LNCAP (cell line): ENCODE results near the gene EPHA6.
A peak's percentile ranks its signal among the peaks of the same experiment; 100 is the strongest.

Experiments used
- TF ChIP-seq, protein P1 (sequence below): fragments of 450-650 bp; IDR thresholded peaks from 2 replicates; pipeline ENCODE4 v1.5.1; 2017; ENCODE audit warnings: mild to moderate bottlenecking

Gene EPHA6

DNA sequence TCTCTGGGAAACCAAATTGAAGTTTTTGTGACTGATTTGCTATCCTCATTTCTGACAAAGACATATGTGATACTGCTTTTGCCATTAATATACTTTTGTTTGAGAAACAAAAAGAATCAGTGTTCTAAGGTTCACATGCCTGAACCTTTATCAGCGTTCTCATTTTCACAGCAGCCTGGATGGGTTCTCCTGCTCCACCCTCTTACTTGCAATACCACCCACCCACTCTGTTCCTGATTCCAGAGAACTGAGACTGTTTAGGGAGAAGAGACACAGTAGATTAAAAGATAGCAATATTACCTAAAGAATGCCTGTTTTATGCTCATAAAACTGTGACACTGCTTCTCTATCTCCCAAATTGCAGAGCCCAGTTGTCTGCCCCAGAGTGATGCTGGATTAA lies 924.4 kb downstream of the EPHA6 start:
- TF ChIP-seq, protein P1, sequence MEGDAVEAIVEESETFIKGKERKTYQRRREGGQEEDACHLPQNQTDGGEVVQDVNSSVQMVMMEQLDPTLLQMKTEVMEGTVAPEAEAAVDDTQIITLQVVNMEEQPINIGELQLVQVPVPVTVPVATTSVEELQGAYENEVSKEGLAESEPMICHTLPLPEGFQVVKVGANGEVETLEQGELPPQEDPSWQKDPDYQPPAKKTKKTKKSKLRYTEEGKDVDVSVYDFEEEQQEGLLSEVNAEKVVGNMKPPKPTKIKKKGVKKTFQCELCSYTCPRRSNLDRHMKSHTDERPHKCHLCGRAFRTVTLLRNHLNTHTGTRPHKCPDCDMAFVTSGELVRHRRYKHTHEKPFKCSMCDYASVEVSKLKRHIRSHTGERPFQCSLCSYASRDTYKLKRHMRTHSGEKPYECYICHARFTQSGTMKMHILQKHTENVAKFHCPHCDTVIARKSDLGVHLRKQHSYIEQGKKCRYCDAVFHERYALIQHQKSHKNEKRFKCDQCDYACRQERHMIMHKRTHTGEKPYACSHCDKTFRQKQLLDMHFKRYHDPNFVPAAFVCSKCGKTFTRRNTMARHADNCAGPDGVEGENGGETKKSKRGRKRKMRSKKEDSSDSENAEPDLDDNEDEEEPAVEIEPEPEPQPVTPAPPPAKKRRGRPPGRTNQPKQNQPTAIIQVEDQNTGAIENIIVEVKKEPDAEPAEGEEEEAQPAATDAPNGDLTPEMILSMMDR, result no peak

DNA sequence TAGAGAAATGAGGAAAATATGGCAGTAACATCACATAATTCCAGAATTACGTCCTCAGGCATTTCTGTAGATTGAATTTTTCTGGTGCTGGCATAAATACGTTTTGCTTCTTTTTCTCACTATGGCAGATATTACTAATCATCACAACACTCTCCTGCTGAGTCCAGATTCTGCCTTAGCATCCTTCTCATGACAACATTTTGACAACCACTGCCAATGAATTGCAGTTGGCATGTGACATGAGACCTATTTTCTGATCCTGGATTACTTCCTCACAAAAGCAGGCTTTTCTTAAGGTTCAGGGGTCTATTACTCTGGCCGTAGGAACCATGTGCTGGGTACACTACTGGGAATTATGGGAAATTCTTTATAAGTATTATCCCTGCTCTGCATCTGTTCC lies 927.6 kb downstream of the EPHA6 start:
- TF ChIP-seq, protein P1, result no peak

DNA sequence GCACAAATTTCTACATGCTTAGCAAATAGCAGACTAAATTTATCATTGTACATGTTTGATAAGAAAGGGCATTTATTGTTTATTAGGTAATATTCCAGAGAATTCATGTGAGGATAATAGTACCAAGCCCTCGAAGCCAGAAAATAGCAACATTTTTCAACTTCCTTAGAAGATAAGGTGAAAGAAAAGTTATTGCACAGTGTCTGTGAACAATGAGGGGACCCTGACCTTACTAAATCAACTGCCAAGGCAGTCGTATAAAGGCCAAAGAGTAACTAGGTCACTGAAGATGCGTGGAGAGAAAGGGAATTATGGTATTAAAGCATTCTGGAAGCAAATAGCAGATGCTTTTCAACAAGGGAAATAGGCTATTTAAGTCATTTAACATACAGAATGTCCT lies 929.9 kb downstream of the EPHA6 start:
- TF ChIP-seq, protein P1, result no peak

DNA sequence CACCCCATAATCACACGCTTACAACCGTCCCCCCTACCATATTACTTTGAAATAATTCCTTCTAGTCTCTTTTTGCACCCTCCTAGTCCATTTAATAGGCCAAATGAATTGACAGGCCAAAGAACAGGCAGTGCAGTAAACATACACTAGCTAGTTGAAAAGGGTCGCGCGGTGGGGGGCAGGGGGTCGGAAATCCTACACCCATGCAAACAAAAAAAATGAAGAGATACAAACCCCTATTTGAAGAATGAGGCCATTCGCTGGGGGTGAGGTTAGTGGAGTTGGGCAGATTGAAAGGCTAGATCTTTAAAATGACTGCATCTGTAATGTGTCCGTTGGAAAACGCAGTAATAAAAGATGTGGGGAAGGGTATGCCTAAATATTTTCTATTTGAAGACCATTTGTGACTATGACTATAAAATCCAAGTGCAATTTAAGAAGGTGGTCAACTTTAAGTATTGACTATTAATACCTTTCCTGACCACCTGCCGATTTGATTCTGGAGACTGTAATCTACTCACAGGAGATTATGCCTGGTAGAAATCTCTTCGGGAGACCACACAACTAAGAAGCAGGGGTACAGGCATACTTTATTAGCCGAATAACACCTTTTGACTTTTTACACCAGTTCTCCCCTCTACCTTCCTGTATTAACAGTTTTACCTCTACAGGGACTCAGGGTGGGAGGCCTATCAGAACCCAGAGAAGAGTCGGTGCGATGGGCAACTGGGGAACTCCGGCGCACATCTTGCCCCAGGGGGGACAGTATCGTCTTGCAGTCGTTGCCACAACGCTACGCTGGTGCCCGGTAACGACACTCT lies 949.4 kb downstream of the EPHA6 start:
- TF ChIP-seq, protein P1, result no peak

DNA sequence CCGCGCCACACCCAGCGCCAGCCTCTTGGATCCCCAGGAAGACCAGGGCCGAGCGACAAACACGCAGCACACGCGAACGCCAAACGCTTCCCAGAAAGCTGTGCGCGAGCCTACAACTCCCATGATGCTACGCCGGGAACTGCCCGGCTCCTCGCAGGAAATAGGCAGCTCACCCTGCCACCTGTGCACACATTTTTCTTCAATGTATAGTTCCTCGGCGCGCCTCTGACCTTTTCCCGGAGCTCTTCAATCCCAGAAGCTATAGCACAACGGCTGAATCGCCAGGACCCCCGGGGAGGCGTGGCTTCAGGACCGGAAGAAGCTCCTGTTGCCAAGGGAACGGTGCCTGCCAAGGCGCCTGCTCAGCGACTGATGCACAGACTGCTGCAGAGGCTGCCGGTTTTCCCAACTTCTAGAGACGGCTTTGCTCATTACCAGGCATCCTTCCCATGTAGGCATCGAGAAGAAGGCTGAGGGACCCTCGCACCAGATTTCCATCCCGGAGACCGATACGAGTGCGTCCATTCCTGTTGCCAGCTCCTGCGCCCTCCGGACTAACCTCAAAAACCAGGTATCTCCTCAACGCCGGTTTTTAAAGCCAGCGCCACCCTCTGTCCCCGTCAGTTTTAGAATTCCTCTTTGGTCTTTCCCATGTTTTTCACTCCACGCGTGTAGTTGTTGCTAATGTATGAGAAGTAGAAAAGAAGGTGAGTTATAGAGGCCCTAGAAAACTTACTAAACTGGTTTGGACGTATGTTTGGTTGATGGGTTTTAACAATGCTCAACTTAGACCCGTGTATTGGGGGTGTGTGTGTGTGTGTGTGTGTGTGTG lies 950.2 kb downstream of the EPHA6 start, which contains the start of gene ARL6:
ARL6 (plus strand) TSS at position 352 of the 832 bp plus-strand sequence. CDS start 3,350 bp downstream, outside the sequence.
- TF ChIP-seq, protein P1, result peak; percentile 46

DNA sequence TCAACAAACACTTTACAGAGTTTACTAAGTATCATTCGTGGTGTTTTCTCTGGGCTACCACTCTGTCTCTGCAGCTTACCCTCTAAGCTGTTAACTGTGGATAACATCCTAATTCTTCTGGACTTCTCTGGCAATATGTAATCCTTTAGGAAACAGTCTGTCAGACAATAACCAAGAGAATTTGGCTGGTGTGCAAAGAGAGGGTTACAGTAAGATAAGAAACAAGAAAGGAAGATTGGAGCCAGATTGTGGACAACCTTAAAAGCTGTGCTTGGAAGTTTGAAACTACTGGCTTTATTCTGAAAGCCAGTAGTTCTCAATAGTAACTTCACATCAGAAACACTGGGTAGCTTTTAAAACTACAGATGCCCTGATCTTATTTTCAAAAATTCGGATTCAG lies 950.9 kb downstream of the EPHA6 start:
- TF ChIP-seq, protein P1, result no peak

DNA sequence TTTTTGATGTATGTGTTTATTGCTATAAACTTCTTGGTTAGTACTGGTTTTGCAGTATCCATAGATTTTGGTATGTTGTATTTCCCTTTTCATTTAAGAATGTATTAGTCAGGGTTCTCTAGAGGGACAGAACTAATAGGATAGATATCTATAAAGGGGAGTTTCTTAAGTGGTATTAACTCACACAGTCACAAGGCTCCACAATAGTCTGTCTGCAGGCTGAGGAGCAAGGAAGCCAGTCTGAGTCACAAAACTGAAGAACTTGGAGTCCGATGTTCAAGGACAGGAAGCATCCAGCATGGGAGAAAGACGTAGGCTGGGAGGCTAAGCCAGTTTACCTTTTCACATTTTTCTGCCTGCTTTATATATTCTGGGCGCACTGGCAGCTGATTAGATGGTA lies 958.5 kb downstream of the EPHA6 start:
- TF ChIP-seq, protein P1, result no peak
